Neural progenitor cell (in vitro differentiated cells): ENCODE measurements around the gene CCDC47. TPM values are rescaled to one million over a fixed set of nuclear protein-coding genes. Genes with fewer than 3 reads are reported as not detected.

Source experiments
- DNase-seq: peaks from one replicate; pipeline ENCODE4 v3.0.0-alpha.2; 2016; ENCODE audit warnings: low spot score
- H2AFZ ChIP-seq: fragments of 200-600 bp; sonication (generic); replicated peaks from 2 replicates; pipeline ENCODE4 v1.6.1; 2016; ENCODE audit warnings: antibody characterized with exemption
- H3F3A ChIP-seq: fragments of 200-600 bp; sonication (generic); 2 replicates; pipeline ENCODE4 v1.6.1; 2016; ENCODE audit warnings: antibody characterized with exemption, low read depth
- H3K27ac ChIP-seq: fragments of 200-600 bp; sonication (generic); 2 replicates; pipeline ENCODE4 v1.5.1; 2016; ENCODE audit warnings: mild to moderate bottlenecking
- H3K27me3 ChIP-seq: fragments of 200-600 bp; sonication (generic); 2 replicates; pipeline ENCODE4 v1.6.1; 2016; ENCODE audit warnings: mild to moderate bottlenecking, moderate library complexity
- H3K36me3 ChIP-seq: fragments of 200-600 bp; sonication (generic); 2 replicates; pipeline ENCODE4 v1.5.1; 2016
- H3K4me1 ChIP-seq: fragments of 200-600 bp; sonication (generic); 2 replicates; pipeline ENCODE4 v1.6.1; 2016; ENCODE audit warnings: mixed run types
- H3K4me2 ChIP-seq: fragments of 200-600 bp; sonication (generic); 2 replicates; pipeline ENCODE4 v1.6.1; 2016
- H3K4me3 ChIP-seq: fragments of 200-600 bp; sonication (generic); 2 replicates; pipeline ENCODE4 v1.5.1; 2016
- H3K79me2 ChIP-seq: fragments of 200-600 bp; sonication (generic); 2 replicates; pipeline ENCODE4 v1.6.1; 2016; ENCODE audit warnings: low read depth
- H3K9ac ChIP-seq: fragments of 200-600 bp; sonication (generic); 2 replicates; pipeline ENCODE4 v1.6.1; 2016
- H3K9me3 ChIP-seq: fragments of 200-600 bp; sonication (generic); 2 replicates; pipeline ENCODE4 v1.5.1; 2016; ENCODE audit warnings: low read depth
- H4K20me1 ChIP-seq: fragments of 200-600 bp; sonication (generic); 2 replicates; pipeline ENCODE4 v1.6.1; 2016; ENCODE audit warnings: low read depth
- H3K27ac Mint-ChIP-seq: 3 replicates; pipeline ENCODE4 v1.8.0; 2021; ENCODE audit warnings: mixed read lengths
- H3K27me3 Mint-ChIP-seq: 2 replicates; pipeline ENCODE4 v1.8.0; 2022; ENCODE audit warnings: low read depth, mild to moderate bottlenecking, inconsistent platforms, moderate library complexity, mixed read lengths; ENCODE audit not compliant: insufficient read depth
- H3K36me3 Mint-ChIP-seq: 3 replicates; pipeline ENCODE4 v1.8.0; 2021; ENCODE audit warnings: mixed read lengths
- H3K4me1 Mint-ChIP-seq: 3 replicates; pipeline ENCODE4 v1.8.0; 2021; ENCODE audit warnings: mixed read lengths
- H3K4me3 Mint-ChIP-seq: 3 replicates; pipeline ENCODE4 v1.8.0; 2021; ENCODE audit warnings: mild to moderate bottlenecking, moderate library complexity, mixed read lengths
- H3K9me3 Mint-ChIP-seq: 3 replicates; pipeline ENCODE4 v1.8.0; 2020; ENCODE audit warnings: mixed read lengths
- EZH2 ChIP-seq: fragments of 200-600 bp; sonication (generic); IDR thresholded peaks from 2 replicates; pipeline ENCODE4 v1.6.1; 2017; ENCODE audit warnings: antibody characterized with exemption, mild to moderate bottlenecking, moderate library complexity
- EZH2phosphoT487 ChIP-seq: fragments of 200-600 bp; sonication (generic); IDR thresholded peaks from 2 replicates; pipeline ENCODE4 v1.6.1; 2017; ENCODE audit warnings: antibody characterized with exemption
- total RNA-seq: library from RNA; depleted of rRNA; stranded (reverse); fragments of >200 nt; gene quantifications from 2 replicates; pipeline ENCODE4 v1.2.3, GENCODE V29; 2015; ENCODE audit warnings: low replicate concordance
- TF ChIP-seq, protein P1 (sequence below): fragments of 200-600 bp; sonication (generic); IDR thresholded peaks from 2 replicates; pipeline ENCODE4 v1.5.1; 2017; ENCODE audit warnings: antibody characterized with exemption, mild to moderate bottlenecking

Gene CCDC47
- total RNA-seq, 1 donor from 2014 or later: 60.8 TPM

DNA sequence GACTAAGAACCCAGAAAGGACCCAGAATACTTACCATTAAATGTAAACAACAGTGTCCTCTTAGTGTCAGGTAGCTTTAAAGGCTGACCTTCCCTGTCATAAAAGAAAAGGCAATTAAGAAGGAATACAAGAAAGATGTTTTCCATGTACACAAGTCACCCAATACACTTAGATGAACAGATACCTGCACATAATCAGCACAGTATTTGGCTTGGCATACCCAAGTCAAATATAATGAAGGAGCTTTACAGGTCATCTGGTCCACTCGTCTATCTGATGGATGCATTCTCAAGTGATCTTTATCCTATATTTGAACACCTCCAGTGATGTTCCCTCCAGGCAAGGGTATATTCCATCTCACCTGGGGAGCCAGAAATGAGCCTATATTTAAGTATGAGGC lies 20.7 kb downstream of the CCDC47 start:
- peaks cover 16% of the 10 kb centered on the region for H3K36me3 ChIP-seq
- Mint-ChIP-seq H3K27ac (no peak overlapping the region), H3K4me3 (no peak overlapping the region), H3K36me3 (peaks cover 19% of the 10 kb centered on the region), H3K4me1 (no peaks in the 10 kb centered on the region), H3K27me3 (no peaks in the 10 kb centered on the region), H3K9me3 (no peaks in the 10 kb centered on the region)
- no peak overlapping the region for H3K4me2 ChIP-seq
- H3K79me2 ChIP-seq: no peaks in the 10 kb centered on the region
- no peaks in the 10 kb centered on the region for H3K9me3 ChIP-seq
- H2AFZ ChIP-seq: no peak overlapping the region
- TF ChIP-seq EZH2phosphoT487 (no peak), EZH2 (no peak)
- TF ChIP-seq, protein P1, sequence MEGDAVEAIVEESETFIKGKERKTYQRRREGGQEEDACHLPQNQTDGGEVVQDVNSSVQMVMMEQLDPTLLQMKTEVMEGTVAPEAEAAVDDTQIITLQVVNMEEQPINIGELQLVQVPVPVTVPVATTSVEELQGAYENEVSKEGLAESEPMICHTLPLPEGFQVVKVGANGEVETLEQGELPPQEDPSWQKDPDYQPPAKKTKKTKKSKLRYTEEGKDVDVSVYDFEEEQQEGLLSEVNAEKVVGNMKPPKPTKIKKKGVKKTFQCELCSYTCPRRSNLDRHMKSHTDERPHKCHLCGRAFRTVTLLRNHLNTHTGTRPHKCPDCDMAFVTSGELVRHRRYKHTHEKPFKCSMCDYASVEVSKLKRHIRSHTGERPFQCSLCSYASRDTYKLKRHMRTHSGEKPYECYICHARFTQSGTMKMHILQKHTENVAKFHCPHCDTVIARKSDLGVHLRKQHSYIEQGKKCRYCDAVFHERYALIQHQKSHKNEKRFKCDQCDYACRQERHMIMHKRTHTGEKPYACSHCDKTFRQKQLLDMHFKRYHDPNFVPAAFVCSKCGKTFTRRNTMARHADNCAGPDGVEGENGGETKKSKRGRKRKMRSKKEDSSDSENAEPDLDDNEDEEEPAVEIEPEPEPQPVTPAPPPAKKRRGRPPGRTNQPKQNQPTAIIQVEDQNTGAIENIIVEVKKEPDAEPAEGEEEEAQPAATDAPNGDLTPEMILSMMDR: no peak
- H3K4me1 ChIP-seq: no peaks in the 10 kb centered on the region
- H3K27me3 ChIP-seq: no peaks in the 10 kb centered on the region
- DNase-seq: no peak
- no peak overlapping the region for H3K9ac ChIP-seq
- H3F3A ChIP-seq: peaks cover 3% of the 10 kb centered on the region
- no peak overlapping the region for H3K27ac ChIP-seq
- no peaks in the 10 kb centered on the region for H4K20me1 ChIP-seq
- H3K4me3 ChIP-seq: no peak overlapping the region

DNA sequence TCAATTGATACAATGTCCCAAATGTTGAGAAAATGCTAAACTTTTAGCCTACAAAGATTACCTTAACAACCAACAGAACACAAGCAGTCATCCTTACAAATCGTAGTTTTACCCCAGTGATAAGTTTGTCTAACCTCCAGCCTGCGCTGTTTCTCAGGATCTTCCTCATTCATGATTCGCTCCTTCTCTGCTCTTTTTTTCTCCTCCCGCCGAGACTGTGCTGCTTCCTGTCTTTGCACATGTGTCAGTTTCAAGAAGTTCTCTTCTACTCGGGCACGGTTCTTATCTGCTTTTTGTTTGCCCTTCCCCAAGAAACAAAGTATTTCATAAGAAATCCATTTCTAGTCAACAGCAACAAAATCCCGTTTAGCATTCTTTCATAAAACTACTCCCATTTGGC lies 21.6 kb downstream of the CCDC47 start:
- Mint-ChIP-seq H3K4me3 (no peak overlapping the region), H3K27ac (no peak overlapping the region), H3K36me3 (peaks cover 18% of the 10 kb centered on the region), H3K27me3 (no peaks in the 10 kb centered on the region), H3K9me3 (no peaks in the 10 kb centered on the region), H3K4me1 (no peaks in the 10 kb centered on the region)
- Histone ChIP-seq H3K9me3 (no peaks in the 10 kb centered on the region), H3K9ac (no peak overlapping the region), H3F3A (peaks cover 4% of the 10 kb centered on the region), H3K27ac (no peak overlapping the region), H3K27me3 (no peaks in the 10 kb centered on the region), H3K79me2 (no peaks in the 10 kb centered on the region), H2AFZ (no peak overlapping the region), H3K4me1 (no peaks in the 10 kb centered on the region), H3K4me3 (no peak overlapping the region), H3K4me2 (no peak overlapping the region), H3K36me3 (peaks cover 18% of the 10 kb centered on the region), H4K20me1 (no peaks in the 10 kb centered on the region)
- no peak for TF ChIP-seq EZH2
- TF ChIP-seq, protein P1: no peak
- no peak for TF ChIP-seq EZH2phosphoT487
- DNase-seq: no peak

DNA sequence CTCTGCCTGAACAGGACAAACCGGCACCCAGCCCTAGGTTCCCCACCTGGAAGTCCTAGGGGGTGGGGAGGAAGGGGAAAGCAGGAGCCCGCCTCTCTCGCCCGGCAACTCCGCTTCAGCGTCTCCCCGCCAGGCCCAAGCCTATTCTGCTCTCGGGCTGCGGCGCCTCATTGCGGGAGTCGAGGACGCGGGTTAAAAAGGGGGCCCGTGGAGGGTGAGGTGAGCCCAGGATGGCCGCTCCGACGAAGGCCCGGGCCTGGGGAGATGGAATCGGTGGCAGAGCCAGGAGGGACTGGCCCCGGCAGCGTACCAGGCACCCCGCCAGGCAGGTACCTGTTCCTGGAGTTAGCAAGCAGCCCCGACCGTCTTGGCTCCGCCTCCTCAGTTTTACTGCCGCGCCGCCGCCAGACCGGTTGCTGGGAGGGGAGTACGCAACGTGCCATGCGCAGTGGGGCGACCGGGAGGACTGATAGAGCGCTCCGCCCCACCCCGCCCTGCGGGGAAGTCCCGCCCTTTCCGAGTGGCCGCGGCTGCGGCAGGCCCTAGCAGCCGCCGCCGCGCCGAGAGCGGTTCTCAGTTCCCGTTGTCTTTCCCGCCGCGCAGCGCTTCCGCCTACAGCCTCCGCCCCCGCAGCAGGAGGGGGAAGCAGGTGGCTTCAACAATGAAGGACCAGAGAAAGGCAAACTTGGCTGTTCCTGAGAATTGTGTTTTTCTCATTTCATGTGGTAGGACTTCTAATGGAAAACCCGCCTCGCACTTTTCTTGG lies 31.8 kb downstream of the CCDC47 start, which contains the start of gene STRADA:
TSS of gene STRADA (minus strand) at position 392 of the 766 bp plus-strand sequence. CDS start 13,430 bp downstream, outside the sequence.
- H3K36me3 Mint-ChIP-seq: peaks cover 3% of the 10 kb centered on the region
- H3K27ac Mint-ChIP-seq: peak within 1 kb of the TSS; percentile 99
- H3K4me1 ChIP-seq: peaks cover 6% of the 10 kb centered on the region
- H3K4me3 Mint-ChIP-seq: peak within 1 kb of the TSS; percentile 99
- peaks cover 35% of the 10 kb centered on the region for H3K79me2 ChIP-seq
- peak within 1 kb of the TSS; percentile 71 for H3K9ac ChIP-seq
- DNase-seq: peak; percentile 99
- peak within 1 kb of the TSS; percentile 89 for H3K4me2 ChIP-seq
- H3K4me3 ChIP-seq: peak within 1 kb of the TSS; percentile 85
- H3K4me1 Mint-ChIP-seq: peaks cover 14% of the 10 kb centered on the region
- H3F3A ChIP-seq: peaks cover 45% of the 10 kb centered on the region
- H3K27me3 ChIP-seq: no peaks in the 10 kb centered on the region
- peaks cover 4% of the 10 kb centered on the region for H4K20me1 ChIP-seq
- H3K9me3 ChIP-seq: no peaks in the 10 kb centered on the region
- H3K27ac ChIP-seq: peak within 1 kb of the TSS; percentile 79
- peak within 1 kb of the TSS; percentile 78 for H2AFZ ChIP-seq
- TF ChIP-seq EZH2phosphoT487: no peak
- TF ChIP-seq, protein P1: no peak
- TF ChIP-seq EZH2: no peak
- peaks cover 5% of the 10 kb centered on the region for H3K36me3 ChIP-seq
- H3K27me3 Mint-ChIP-seq: peaks cover 3% of the 10 kb centered on the region
- H3K9me3 Mint-ChIP-seq: no peaks in the 10 kb centered on the region
